ENCODE measurements around the gene CEND1. TPM values are rescaled to one million over a fixed set of nuclear protein-coding genes. Genes with fewer than 3 reads are reported as not detected.

Gene CEND1
- total RNA-seq, 4 donors from 2014 or later, result not detected

DNA sequence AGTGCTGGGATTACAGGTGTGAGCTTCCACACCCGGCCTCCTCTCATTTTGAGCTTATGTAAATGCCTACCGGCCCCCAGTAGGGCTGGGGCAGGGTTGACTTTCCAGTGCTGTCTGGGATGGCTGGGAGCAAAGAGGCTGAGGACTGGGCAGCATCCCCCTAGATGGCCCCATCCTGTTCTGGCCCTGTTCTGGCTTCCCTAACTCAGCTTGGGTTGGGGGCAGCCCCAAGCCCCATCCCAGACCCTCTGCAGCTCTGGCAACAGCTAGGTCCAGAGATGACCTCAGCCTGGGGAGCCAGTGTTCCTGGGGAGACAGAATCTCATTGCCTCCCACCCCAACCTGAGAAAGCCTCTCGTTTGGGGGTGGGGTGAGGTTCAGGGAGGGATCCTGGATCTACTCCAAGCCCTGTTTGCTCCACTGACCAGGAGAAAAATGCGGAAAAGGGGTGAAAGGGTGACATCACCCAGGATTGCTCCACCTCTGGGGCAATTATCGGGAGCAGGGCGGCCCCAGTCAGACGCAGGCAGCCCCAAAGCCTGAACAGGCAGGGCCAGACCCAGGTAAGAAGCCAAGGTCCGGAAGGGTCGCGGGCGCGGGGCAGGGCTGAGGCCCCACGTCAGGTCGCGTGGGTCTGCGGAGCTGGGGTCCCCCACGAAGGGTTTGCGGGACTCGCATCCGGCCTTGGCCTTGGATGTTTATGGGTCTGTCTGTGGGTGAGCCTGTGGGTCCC lies 28.7 kb upstream of the CEND1 start, which contains the start of gene PNPLA2:
Gene PNPLA2 (plus strand): TSS at position 519 of the 733 bp plus-strand sequence. CDS start 805 bp downstream, outside the sequence.
- Histone ChIP-seq H3K27ac (peak within 1 kb of the TSS; percentile 88 to 95 (median 91)), H3K27me3 (no peaks in the 10 kb centered on the region), H3K9me3 (no peaks in the 10 kb centered on the region), H3K4me1 (peaks cover 0 to 34% (median 27%) of the 10 kb centered on the region in 4 donors), H3K4me3 (peak within 1 kb of the TSS; percentile 65 to 81 (median 71)), H3K36me3 (peaks cover 0 to 43% (median 7%) of the 10 kb centered on the region in 3 donors)
- WGBS, 2 donors, result 17 to 34% methylated on average over 8 to 16 of the region's 20 CpGs
- no peak for TF ChIP-seq POLR2A (IDR thresholded peaks at IDR 0.05)
- TF ChIP-seq, protein P1, sequence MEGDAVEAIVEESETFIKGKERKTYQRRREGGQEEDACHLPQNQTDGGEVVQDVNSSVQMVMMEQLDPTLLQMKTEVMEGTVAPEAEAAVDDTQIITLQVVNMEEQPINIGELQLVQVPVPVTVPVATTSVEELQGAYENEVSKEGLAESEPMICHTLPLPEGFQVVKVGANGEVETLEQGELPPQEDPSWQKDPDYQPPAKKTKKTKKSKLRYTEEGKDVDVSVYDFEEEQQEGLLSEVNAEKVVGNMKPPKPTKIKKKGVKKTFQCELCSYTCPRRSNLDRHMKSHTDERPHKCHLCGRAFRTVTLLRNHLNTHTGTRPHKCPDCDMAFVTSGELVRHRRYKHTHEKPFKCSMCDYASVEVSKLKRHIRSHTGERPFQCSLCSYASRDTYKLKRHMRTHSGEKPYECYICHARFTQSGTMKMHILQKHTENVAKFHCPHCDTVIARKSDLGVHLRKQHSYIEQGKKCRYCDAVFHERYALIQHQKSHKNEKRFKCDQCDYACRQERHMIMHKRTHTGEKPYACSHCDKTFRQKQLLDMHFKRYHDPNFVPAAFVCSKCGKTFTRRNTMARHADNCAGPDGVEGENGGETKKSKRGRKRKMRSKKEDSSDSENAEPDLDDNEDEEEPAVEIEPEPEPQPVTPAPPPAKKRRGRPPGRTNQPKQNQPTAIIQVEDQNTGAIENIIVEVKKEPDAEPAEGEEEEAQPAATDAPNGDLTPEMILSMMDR (IDR thresholded peaks at IDR 0.05), result no peak
- peak in 1 of 2 donors; percentile 54 for TF ChIP-seq EP300 (IDR thresholded peaks at IDR 0.05)
- DNase-seq (ENCODE audit: low spot score in 2 of 2), result no peak

GRCh38 chr11:816433-816779 lies 26.5 kb upstream of the CEND1 start:
- peaks cover 0 to 43% (median 6%) of the 10 kb centered on the region in 3 donors for H3K36me3 ChIP-seq
- H3K27me3 ChIP-seq, result no peaks in the 10 kb centered on the region
- TF ChIP-seq POLR2A (IDR thresholded peaks at IDR 0.05) (no peak), EP300 (IDR thresholded peaks at IDR 0.05) (no peak)
- TF ChIP-seq, protein P1 (IDR thresholded peaks at IDR 0.05), result no peak
- no peak for DNase-seq (ENCODE audit: low spot score in 2 of 2)
- no peak overlapping the region for H3K27ac ChIP-seq
- WGBS, 2 donors, result 79 to 80% methylated on average over 11 of the region's 11 CpGs
- H3K9me3 ChIP-seq, result no peaks in the 10 kb centered on the region
- peaks cover 0 to 28% (median 21%) of the 10 kb centered on the region in 4 donors for H3K4me1 ChIP-seq
- no peak overlapping the region for H3K4me3 ChIP-seq

GRCh38 chr11:815675-816432 lies 26.0 kb upstream of the CEND1 start:
- Histone ChIP-seq H3K4me3 (no peak overlapping the region), H3K4me1 (peaks cover 0 to 28% (median 21%) of the 10 kb centered on the region in 4 donors), H3K9me3 (no peaks in the 10 kb centered on the region), H3K27me3 (no peaks in the 10 kb centered on the region), H3K36me3 (peaks cover 0 to 47% (median 7%) of the 10 kb centered on the region in 3 donors), H3K27ac (no peak overlapping the region)
- 84 to 90% methylated on average over 5 to 8 of the region's 11 CpGs for WGBS, 2 donors
- no peak for DNase-seq (ENCODE audit: low spot score in 2 of 2)
- TF ChIP-seq EP300 (IDR thresholded peaks at IDR 0.05) (no peak), POLR2A (IDR thresholded peaks at IDR 0.05) (no peak)
- TF ChIP-seq, protein P1 (IDR thresholded peaks at IDR 0.05), result no peak

- no peak for DNase-seq (ENCODE audit: low spot score in 2 of 2)
- no peaks in the 10 kb centered on the region for H3K9me3 ChIP-seq
- WGBS, 2 donors, result 70 to 71% methylated on average over 7 to 9 of the region's 9 CpGs
- no peak overlapping the region for H3K4me3 ChIP-seq
- H3K27me3 ChIP-seq, result no peaks in the 10 kb centered on the region
- H3K4me1 ChIP-seq, result peaks cover 0 to 28% (median 19%) of the 10 kb centered on the region in 4 donors
- TF ChIP-seq, protein P1 (IDR thresholded peaks at IDR 0.05), result no peak
- H3K36me3 ChIP-seq, result peaks cover 0 to 47% (median 7%) of the 10 kb centered on the region in 3 donors
- H3K27ac ChIP-seq, result no peak overlapping the region
Measured at GRCh38 chr11:813456-814096, 23.7 kb upstream of the CEND1 start.

Data from tibial nerve (tissue), 4 donors.